HG02852 (cell line): ENCODE data around the gene CAMSAP2.

Source experiments
- ATAC-seq: cut with Tn5 transposase; IDR thresholded peaks from one replicate; pipeline ENCODE4 v1.9.1; 2021; ENCODE audit warnings: mild to moderate bottlenecking, moderate library complexity; ENCODE audit not compliant: unreplicated experiment

Gene CAMSAP2

DNA sequence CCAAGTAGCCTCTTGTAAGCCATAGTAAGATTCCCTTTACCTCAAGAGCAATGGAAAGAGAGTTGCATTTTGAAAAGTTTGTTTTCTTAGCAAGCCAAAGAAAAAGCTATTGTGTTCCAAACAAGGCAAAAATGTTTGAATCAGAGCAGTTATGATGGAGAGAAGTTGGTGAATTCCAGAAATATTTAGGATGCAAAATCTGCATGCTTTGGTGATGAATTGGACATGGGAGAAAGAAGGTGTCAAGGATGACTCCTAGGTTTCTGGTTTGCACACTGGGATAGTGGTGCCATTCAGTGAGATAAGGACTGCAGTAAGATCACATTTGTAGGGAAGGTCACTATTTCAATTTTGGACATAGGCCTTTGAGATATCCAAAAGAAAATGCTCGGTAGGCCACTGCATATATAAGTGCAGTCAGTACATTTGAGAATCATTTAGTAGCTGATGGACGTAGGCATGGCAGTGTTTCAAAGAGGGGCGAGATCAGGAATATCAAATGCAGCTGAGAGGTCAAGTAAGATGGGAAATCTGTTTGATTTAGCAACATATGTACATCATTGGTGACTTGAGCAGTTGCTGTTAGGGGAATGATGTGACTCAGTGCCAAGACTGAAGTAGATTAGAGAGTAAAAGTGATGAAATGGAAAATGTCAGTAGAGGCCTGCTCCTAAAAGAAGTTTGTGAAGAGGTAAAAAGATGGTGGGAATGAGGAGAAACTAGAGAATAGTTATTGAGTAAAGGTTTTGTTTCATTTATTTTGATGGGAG, 100.2 kb downstream of the CAMSAP2 start:
- ATAC-seq = no peak

- no peak for ATAC-seq
Measured at GRCh38 chr1:200845360-200845759, 106.7 kb downstream of the CAMSAP2 start.

DNA sequence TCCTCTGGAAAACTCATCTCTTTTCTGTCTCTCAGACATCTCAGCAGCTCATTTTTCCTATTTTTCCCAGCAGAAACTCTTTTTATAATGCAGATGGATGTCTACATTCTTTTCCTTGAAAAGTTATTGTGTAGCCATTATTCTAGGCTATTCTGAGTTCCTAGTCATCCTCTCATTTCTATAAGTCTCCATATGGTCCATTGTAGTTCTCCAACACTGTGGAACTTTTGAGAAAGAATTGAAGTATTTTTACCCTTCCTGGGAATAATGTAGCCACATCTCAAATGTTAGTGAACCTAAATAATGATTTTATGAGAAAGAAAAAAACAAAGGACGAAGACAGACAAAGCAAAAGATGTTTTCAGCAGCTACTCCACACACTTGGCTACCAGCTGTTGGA, 107.7 kb downstream of the CAMSAP2 start:
- ATAC-seq = no peak

- ATAC-seq = no peak
Measured at GRCh38 chr1:200849430-200849829, 110.7 kb downstream of the CAMSAP2 start.

GRCh38 chr1:200850554-200850953, 111.9 kb downstream of the CAMSAP2 start:
- no peak for ATAC-seq

GRCh38 chr1:200856716-200857357, 118.1 kb downstream of the CAMSAP2 start:
- ATAC-seq = no peak

GRCh38 chr1:200857804-200858203, 119.1 kb downstream of the CAMSAP2 start:
- no peak for ATAC-seq

- ATAC-seq = no peak
Measured at GRCh38 chr1:200861937-200862647, 123.4 kb downstream of the CAMSAP2 start.

GRCh38 chr1:200862713-200863415, 124.2 kb downstream of the CAMSAP2 start:
- no peak for ATAC-seq

DNA sequence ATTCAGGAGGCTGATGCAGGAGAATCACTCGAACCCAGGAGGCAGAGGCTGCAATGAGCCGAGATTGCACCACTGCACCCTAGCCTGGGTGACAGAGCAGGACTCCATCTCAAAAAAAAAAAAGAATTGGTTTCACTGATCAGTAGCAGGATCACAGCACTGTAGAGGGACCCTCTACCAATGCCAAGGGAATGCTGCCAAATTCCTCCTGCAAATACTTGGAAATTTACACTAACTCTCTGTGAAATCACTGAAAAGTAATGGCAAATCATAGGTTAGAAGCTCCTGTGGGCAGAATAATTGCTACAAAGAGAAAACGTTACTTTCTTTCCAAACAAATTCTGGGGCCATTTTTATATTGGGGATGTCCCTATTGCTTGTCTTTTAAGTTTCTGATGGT, 127.4 kb downstream of the CAMSAP2 start:
- ATAC-seq = no peak

- peak; percentile 81 for ATAC-seq
Measured at GRCh38 chr1:200866521-200866920, 127.8 kb downstream of the CAMSAP2 start.

DNA sequence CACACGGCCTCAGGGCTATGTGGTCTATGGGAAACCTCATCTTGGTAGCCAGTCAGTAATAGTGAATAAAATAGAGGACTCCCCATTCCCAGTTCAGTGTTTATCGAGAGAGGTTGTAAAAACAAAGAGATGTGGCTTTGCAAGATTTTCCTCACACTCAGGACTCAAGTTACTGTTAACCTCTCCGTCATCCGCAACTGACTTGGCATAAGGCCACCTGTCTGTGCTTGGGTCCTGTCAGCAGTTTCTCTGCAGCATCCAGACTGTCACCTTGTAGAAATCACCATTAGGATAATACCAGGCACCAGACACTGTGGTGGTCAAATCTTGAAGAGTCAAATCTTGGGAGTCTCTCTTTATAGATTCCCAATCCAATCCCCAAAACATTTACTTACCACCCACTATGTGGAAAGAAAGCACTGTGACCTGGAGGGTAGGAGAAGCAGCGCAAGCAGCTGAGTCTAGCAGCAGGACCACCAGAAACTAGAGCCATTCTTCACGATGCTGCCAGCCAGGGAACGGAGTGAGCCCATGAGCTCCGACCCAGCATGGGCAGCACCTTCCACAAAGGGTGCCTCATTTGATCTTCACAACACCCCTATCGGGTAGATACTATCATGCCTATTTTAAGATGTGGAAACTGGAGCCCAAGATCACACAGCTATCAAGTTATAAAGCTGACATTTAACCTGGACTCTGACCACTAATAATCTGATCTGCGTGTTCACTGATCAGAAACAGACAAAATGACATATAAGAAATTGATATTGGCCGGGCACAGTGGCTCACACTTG, 128.5 kb downstream of the CAMSAP2 start:
- ATAC-seq = peak; percentile 7

DNA sequence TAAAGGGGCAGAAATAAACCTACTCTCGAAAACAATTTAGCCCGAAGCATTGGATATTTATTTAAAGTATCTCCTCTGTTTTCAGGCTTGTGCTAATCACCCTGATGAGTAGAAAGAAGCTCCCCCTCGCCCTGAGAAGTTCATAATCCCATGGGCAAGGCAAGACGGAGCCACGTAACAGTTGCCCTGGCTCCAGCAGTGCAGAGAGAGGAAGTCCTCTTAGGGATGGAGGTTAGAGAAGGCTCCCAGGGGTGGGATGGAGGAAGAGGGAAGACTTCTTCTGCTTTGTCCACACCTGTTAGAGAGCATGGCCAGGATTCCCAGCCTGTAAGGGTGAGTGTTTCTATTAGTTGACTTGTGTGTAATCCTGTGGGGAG, 130.7 kb downstream of the CAMSAP2 start:
- peak; percentile 2 for ATAC-seq

GRCh38 chr1:200869753-200870391, 131.2 kb downstream of the CAMSAP2 start:
- ATAC-seq = peak; percentile 55

DNA sequence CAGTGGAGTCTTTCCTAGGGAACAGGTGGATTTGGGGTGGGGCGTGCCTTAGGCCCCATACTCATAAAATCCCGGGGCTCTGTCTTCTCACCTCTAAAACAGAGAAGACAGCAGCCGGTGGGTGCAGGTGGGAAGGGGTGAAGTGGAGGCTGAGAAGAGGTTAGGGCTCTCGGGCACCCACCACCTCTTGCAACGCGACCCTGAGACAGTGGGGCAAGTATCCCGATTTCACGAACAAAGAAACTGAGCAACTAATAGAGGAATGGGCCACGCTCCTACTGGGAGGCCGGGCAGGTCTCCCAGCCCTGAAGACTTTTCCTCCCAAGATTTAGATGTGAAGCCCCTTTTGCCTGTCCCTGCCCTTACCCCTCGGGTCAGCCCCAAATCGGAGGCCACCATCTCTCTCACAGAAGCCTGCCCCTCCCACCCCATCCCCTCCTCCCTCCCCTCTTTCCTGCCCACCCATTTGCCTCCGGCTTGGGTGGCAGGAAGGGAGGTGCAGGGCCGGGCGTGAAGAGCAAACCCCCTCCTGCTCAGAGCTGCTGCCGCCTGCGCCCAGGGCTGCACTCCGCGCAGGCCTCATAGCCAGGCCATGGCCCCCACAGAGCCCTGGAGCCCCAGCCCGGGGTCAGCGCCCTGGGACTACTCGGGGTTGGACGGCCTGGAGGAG, 133.9 kb downstream of the CAMSAP2 start, which contains the start of gene GPR25:
Gene GPR25 (plus strand): TSS at position 536 of the 670 bp plus-strand sequence. CDS start 57 bp downstream, at position 593.
- ATAC-seq = no peak

- no peak for ATAC-seq
Measured at GRCh38 chr1:200873116-200873670, 134.5 kb downstream of the CAMSAP2 start.

- ATAC-seq = no peak
Measured at GRCh38 chr1:200873671-200874397, 135.1 kb downstream of the CAMSAP2 start.

DNA sequence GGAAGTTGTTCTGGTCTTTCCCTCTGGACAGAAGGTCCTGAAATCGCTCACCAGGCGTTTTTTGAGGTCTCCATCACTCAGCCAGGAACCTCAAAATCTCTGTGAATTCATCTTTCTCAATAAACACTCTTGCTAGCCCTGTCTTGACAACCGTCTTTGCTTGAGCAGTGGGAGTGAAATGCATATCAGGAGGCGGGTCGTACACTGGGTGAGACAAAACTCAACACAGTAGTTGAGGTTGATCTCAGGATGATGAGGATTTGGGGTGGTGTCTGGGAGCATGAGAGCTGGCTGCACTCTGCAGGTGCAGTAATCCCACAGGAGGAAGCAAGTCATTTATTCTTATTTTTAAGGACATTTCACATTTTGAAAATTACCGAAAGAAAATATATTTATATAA, 136.0 kb downstream of the CAMSAP2 start:
- no peak for ATAC-seq
